HepG2 (cell line): ENCODE results near the gene TREM1. TPM values are rescaled to one million over a fixed set of nuclear protein-coding genes. Genes with fewer than 3 reads are reported as not detected.

Experiments used
- AHDC1 ChIP-seq: sonication (generic); formaldehyde crosslinking; IDR thresholded peaks from 2 replicates; pipeline ENCODE4 v1.5.1; 2020; ENCODE audit warnings: mild to moderate bottlenecking, missing genetic modification reagents, borderline replicate concordance
- BCL3 ChIP-seq: sonication (generic); formaldehyde crosslinking; IDR thresholded peaks from 2 replicates; pipeline ENCODE4 v1.5.1; 2020; ENCODE audit warnings: mild to moderate bottlenecking, missing genetic modification reagents, moderate library complexity
- BRF2 ChIP-seq: sonication (generic); formaldehyde crosslinking; IDR thresholded peaks from 2 replicates; pipeline ENCODE4 v1.8.1; 2022; ENCODE audit warnings: mild to moderate bottlenecking, missing genetic modification reagents
- CENPT ChIP-seq: sonication (generic); formaldehyde crosslinking; IDR thresholded peaks from 2 replicates; pipeline ENCODE4 v1.8.0; 2022; ENCODE audit warnings: low read depth, mild to moderate bottlenecking, moderate library complexity, missing genetic modification reagents
- DMAP1 ChIP-seq: IDR thresholded peaks from 2 replicates; pipeline ENCODE4 v1.6.1; 2016
- EEA1 ChIP-seq: sonication (generic); formaldehyde crosslinking; IDR thresholded peaks from 2 replicates; pipeline ENCODE4 v1.5.1; 2020; ENCODE audit warnings: mild to moderate bottlenecking, missing genetic modification reagents, borderline replicate concordance
- MAFF ChIP-seq: IDR thresholded peaks from 2 replicates; pipeline ENCODE4 v1.6.1; 2011; ENCODE audit warnings: low read depth, low read length, improper control_type of control experiment
- MAFG ChIP-seq: sonication (generic); formaldehyde crosslinking; IDR thresholded peaks from 2 replicates; pipeline ENCODE4 v1.5.1; 2020; ENCODE audit warnings: mild to moderate bottlenecking, missing genetic modification reagents
- MXI1 ChIP-seq: IDR thresholded peaks from 3 replicates; pipeline ENCODE4 v1.6.1; 2012; ENCODE audit warnings: low read depth, low read length, inconsistent platforms, borderline replicate concordance
- NFKBIZ ChIP-seq: IDR thresholded peaks from 2 replicates; pipeline ENCODE4 v1.6.1; 2018; ENCODE audit warnings: missing genetic modification reagents, missing compliant biosample characterization
- PHF21A ChIP-seq: sonication (generic); formaldehyde crosslinking; IDR thresholded peaks from 2 replicates; pipeline ENCODE4 v1.5.0; 2020; ENCODE audit warnings: mild to moderate bottlenecking, missing genetic modification reagents
- SALL1 ChIP-seq: sonication (generic); formaldehyde crosslinking; IDR thresholded peaks from 2 replicates; pipeline ENCODE4 v1.8.0; 2022; ENCODE audit warnings: mild to moderate bottlenecking, missing genetic modification reagents
- SRF ChIP-seq: IDR thresholded peaks from 2 replicates; pipeline ENCODE4 v1.6.1; 2011; ENCODE audit warnings: mild to moderate bottlenecking, low read depth, low read length, moderate library complexity
- THRA ChIP-seq: sonication (generic); formaldehyde crosslinking; IDR thresholded peaks from 2 replicates; pipeline ENCODE4 v1.4.0; 2020; ENCODE audit warnings: missing genetic modification reagents, borderline replicate concordance
- ZNF12 ChIP-seq: sonication (generic); formaldehyde crosslinking; IDR thresholded peaks from 2 replicates; pipeline ENCODE4 v1.5.0; 2020; ENCODE audit warnings: missing genetic modification reagents
- ZNF276 ChIP-seq: sonication (generic); formaldehyde crosslinking; IDR thresholded peaks from 2 replicates; pipeline ENCODE4 v1.4.0; 2020; ENCODE audit warnings: mild to moderate bottlenecking, low read depth, missing genetic modification reagents
- ZNF331 ChIP-seq: sonication (generic); formaldehyde crosslinking; IDR thresholded peaks from 2 replicates; pipeline ENCODE4 v1.4.0; 2020; ENCODE audit warnings: missing genetic modification reagents
- ZNF441 ChIP-seq: sonication (generic); formaldehyde crosslinking; IDR thresholded peaks from 2 replicates; pipeline ENCODE4 v1.7.0; 2021; ENCODE audit warnings: missing genetic modification reagents, borderline replicate concordance
- ZNF567 ChIP-seq: sonication (generic); formaldehyde crosslinking; IDR thresholded peaks from 2 replicates; pipeline ENCODE4 v1.8.1; 2023; ENCODE audit warnings: mild to moderate bottlenecking, missing genetic modification reagents, borderline replicate concordance
- polyA plus RNA-seq, 8 experiments: library from polyadenylated mRNA; depleted of rRNA in 3 of 8; stranded (reverse) in 7 of 8; unstranded in 1 of 8; fragments of >200 nt; fragmentation: Illumina TruSeq in 4 of 8; extraction: Trizol in 4 of 8; gene quantifications; 2 replicates each; pipeline versions ENCODE4 v1.2.1 to v1.2.3, GENCODE V29; 2011 to 2016; ENCODE audit warnings: low read depth in 4 of 8, missing spikeins in 1 of 8, mixed read lengths in 1 of 8; ENCODE audit not compliant: insufficient read depth in 1 of 8
- total RNA-seq, 5 experiments: library from RNA; depleted of rRNA; stranded (reverse); fragments of >200 nt; fragmentation: Illumina TruSeq; extraction: Trizol; gene quantifications; 2 replicates each; pipeline ENCODE4 v1.2.3, GENCODE V29; 2016; ENCODE audit warnings: low read depth in 1 of 5

The TREM1 gene
- total and polyA plus RNA-seq, 2 of the 13 experiments (the other 11 are each of a cell fraction or from before 2014, with no cell fraction given) = 0.49 TPM; not detected in 1

- no peak for TF ChIP-seq BCL3 (CRISPR knock-in tag)
- no peak for TF ChIP-seq ZNF276
- no peak for TF ChIP-seq THRA (CRISPR knock-in tag)
- no peak for TF ChIP-seq AHDC1
- TF ChIP-seq PHF21A = no peak
- no peak for TF ChIP-seq CENPT
- TF ChIP-seq SRF = no peak
- no peak for TF ChIP-seq MAFG (CRISPR knock-in tag)
- no peak for TF ChIP-seq NFKBIZ (CRISPR knock-in tag)
- no peak for TF ChIP-seq ZNF441 (CRISPR knock-in tag)
- TF ChIP-seq MXI1 = 0 out of 3 replicates have a peak, but pooled peaks have one; percentile 27
- no peak for TF ChIP-seq BRF2 (CRISPR knock-in tag)
- no peak for TF ChIP-seq ZNF12 (CRISPR knock-in tag)
- TF ChIP-seq EEA1 (CRISPR knock-in tag) = no peak
- TF ChIP-seq ZNF567 (CRISPR knock-in tag) = no peak
- TF ChIP-seq SALL1 (CRISPR knock-in tag) = peak; percentile 20; the same call in 1 of the 2 replicates
- TF ChIP-seq DMAP1 (CRISPR knock-in tag) = no peak
- TF ChIP-seq MAFF = no peak
- no peak for TF ChIP-seq ZNF331
Measured at GRCh38 chr6:41278699-41279405, 7.6 kb downstream of the TREM1 start (continued).
